Hematopoietic multipotent progenitor cell treated with erythropoietin and hydrocortisone succinate and interleukin-3 and kit ligand, for 4 days (in vitro differentiated cells): ENCODE results near the gene NUDT16.
"Not testable (repeated sequence)": the region's sequence is repeated elsewhere in the genome, so short reads cannot be mapped to it uniquely, and the experiment has no call there.

Experiments
- DNase-seq: peaks from one replicate; pipeline ENCODE4 v3.0.0-alpha.2; 2015

Gene NUDT16

GRCh38 chr3:131381445-131382291, at the start of gene NUDT16:
TSS of gene NUDT16 (plus strand) at chr3:131381774. CDS start at chr3:131381805, 31 bp downstream.
- DNase-seq, result peak; percentile 99

GRCh38 chr3:131338948-131339640, 42.5 kb upstream of the NUDT16 start:
- no peak for DNase-seq

GRCh38 chr3:131341761-131342160, 39.8 kb upstream of the NUDT16 start:
- no peak for DNase-seq

GRCh38 chr3:131348911-131349310, 32.7 kb upstream of the NUDT16 start:
- no peak for DNase-seq

GRCh38 chr3:131349454-131349853, 32.1 kb upstream of the NUDT16 start:
- DNase-seq, result no peak

- DNase-seq, result no peak
Observed at GRCh38 chr3:131349946-131350347, 31.6 kb upstream of the NUDT16 start.

- no peak for DNase-seq
Observed at GRCh38 chr3:131350506-131350905, 31.1 kb upstream of the NUDT16 start.

GRCh38 chr3:131353016-131353877, 28.3 kb upstream of the NUDT16 start:
- DNase-seq, result no peak

GRCh38 chr3:131353986-131354385, 27.6 kb upstream of the NUDT16 start:
- no peak for DNase-seq

GRCh38 chr3:131356006-131356595, 25.5 kb upstream of the NUDT16 start:
- DNase-seq, result peak; percentile 20

- DNase-seq, result no peak
Observed at GRCh38 chr3:131357275-131357674, 24.3 kb upstream of the NUDT16 start.

GRCh38 chr3:131360191-131360755, 21.3 kb upstream of the NUDT16 start:
- DNase-seq, result no peak

GRCh38 chr3:131361066-131361463, 20.5 kb upstream of the NUDT16 start:
- DNase-seq, result peak; percentile 80

GRCh38 chr3:131361464-131362421, 19.8 kb upstream of the NUDT16 start:
- DNase-seq, result peak; percentile 90

GRCh38 chr3:131363275-131363674, 18.3 kb upstream of the NUDT16 start:
- no peak for DNase-seq

GRCh38 chr3:131370935-131371687, 10.5 kb upstream of the NUDT16 start:
- no peak for DNase-seq

- DNase-seq, result no peak
Observed at GRCh38 chr3:131371688-131372066, 9.9 kb upstream of the NUDT16 start.

GRCh38 chr3:131374741-131375140, 6.8 kb upstream of the NUDT16 start:
- no peak for DNase-seq

GRCh38 chr3:131380821-131381444, 641 bp upstream of the NUDT16 start:
- DNase-seq, result not testable (repeated sequence)
